ENCODE measurements around the gene RPL37.
"Not testable (repeated sequence)": the region's sequence is repeated elsewhere in the genome, so short reads cannot be mapped to it uniquely, and the experiment has no call there.

RPL37 gene

GRCh38 chr5:40833712-40834229, 1.3 kb downstream of the RPL37 start:
- no peak for DNase-seq (ENCODE audit: low spot score)

DNA sequence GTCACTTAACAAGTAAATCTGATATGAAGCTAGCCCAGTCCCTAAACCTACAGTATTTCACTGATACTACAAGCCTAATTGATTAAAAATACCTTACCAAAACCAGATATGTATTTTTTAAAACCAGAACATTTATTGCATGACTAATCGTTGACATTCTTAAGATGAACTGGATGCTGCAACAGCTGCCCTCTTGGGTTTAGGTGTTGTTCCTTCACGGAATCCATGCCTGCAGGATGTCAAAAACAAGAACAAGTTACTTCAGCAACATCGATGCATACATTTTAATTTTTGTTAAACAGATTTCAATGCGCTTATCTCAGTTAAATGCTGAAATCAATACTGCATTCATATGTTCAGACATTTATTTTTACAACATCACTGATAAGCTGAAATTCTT, 2.7 kb downstream of the RPL37 start:
- no peak for DNase-seq (ENCODE audit: low spot score)

DNA sequence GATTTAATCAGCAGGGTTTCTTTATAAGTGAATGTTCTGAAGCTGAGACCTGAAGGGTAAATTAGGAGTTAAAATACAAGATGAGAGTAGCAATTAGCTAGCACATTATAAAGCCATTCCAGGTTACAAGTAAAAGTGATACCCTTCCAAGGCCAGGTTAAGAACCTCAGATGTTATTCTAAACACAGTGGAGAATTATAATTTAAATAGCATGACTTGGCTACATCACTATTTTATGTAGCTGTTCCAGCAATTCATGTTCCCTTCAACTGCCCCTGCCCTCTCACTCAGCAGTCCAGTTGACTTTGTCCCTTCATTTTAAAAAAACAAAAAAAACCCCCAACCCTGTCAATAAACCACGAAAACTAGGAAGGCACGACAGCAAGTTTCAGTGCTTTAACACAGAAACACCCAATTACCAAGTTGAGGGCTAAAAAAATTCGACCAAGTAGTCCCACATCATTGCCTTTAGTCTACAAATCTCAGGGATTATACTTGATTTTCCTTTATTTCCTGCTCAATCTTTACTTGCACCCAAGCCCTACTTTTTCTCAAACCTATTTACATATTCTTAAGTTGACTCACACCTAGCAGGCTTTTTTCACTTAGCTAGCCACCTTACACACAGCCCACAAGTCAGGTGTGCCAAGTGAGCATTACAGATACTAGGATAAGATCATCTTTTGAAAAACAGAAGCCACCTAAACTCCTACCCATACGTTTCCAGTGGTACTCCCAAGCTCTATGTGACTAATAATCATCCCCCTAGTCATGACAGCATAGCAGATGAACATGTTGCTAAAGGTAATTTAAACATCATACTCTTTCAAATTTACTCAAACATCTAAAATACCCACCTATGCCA, 3.4 kb downstream of the RPL37 start:
- DNase-seq (ENCODE audit: low spot score) = no peak

GRCh38 chr5:40829748-40830533, 5.1 kb downstream of the RPL37 start:
- DNase-seq (ENCODE audit: low spot score) = no peak

DNA sequence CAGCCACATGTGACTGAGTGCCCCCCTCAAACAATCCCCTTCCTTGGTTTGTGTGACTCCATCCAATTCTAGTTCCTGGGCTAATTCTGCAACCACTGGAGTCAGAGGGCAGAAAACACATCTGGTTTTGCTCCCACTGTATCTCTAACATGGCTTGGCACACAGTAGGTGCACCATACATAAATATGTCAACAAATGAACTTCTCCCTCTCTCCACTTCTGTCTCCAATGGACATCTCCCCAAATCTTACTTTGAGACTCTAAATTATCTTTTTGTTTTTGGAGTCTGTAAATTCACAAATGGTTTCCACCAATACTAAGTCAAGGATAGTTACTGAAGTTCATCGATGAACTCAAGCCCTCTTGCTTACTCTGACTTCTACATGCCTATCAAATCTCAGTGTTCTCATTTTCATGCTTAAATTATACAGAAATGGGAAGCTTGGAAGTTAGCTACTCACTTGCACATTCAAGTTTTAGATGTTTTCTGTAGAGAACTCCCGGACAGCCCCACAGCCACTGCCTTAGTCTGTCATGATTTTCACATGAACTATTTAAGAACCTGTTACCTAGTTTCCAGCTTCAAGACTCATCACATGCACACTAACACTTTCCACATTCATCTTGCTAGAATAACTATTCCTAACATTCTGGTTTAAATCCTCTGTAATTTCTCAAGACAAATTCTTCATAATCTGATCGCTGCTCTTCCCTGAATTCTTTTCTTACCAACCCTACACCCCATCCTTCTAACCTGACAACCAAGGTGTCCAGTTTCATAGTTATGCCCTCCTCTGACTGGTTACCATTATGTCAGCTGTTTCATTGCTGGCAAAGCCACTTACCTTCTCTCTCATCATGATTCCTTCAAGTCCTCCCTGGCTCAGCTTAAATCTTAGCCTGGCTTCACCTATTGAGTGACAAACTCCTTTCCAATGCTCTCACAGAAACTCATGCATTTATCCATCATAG, 6.0 kb downstream of the RPL37 start:
- no peak for DNase-seq (ENCODE audit: low spot score)

DNA sequence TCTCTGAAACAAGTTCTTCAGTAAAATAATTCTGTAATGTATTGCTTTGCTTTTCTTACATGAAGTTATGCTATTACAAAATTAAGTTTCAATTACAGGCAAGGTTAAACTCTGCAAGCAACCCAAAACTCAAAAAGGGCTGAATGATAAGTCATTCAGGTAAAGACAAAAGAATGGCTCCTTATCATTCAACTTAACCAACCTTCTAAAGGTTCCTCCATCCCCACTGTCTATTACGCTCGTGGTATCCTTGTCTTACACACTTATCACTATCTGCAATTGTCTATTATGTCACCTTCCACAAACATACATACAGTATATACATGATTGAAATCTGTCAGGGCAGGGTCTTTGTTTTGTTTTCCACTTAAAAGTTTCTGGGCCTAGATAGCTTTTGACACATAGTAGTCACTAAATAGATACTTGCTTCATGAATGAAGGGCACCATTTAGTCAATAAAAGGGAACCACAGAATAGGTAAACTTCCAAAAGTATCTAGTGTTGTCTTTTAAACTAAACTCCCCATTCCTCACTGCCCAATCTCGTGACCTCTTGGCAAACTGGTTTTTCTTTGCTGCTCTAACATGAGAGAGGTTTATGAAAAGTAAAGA, 6.9 kb downstream of the RPL37 start:
- no peak for DNase-seq (ENCODE audit: low spot score)

- no peak for DNase-seq (ENCODE audit: low spot score)
Measured at GRCh38 chr5:40827188-40827977, 7.6 kb downstream of the RPL37 start.

GRCh38 chr5:40826489-40827187, 8.4 kb downstream of the RPL37 start:
- DNase-seq (ENCODE audit: low spot score) = no peak

GRCh38 chr5:40825461-40826043, 9.5 kb downstream of the RPL37 start:
- DNase-seq (ENCODE audit: low spot score) = not testable (repeated sequence)

GRCh38 chr5:40823459-40823858, 11.6 kb downstream of the RPL37 start:
- DNase-seq (ENCODE audit: low spot score) = no peak

DNA sequence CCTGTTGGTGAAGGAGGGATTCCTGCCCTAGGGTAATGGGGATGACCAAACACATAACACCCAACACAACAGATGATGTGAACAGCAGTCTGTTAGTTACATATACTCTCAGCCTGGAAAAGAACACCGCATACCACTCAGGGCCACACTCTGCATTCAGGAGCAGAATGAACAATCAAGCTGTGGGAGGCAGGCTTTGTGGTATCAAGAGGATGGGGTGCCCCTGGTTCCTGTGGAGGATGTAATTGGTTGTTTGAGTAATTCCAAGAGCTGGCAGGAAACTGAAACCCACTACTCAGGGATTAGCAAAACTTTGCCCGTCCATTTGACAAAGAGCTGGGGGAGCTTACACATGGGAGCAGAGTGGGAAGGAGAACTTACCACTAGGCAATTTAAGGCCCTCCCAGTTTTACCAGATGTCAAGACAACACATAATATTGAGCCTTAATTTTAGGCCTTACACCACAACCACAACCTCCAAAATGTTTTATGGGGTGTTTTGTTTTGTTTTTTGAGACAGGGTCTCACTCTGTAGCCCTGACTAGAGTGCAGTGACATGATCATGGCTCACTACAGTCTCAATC, 21.2 kb downstream of the RPL37 start:
- no peak for DNase-seq (ENCODE audit: low spot score)

- no peak for DNase-seq (ENCODE audit: low spot score)
Measured at GRCh38 chr5:40812125-40812524, 22.9 kb downstream of the RPL37 start.

GRCh38 chr5:40801771-40802562, 33.1 kb downstream of the RPL37 start:
- no peak for DNase-seq (ENCODE audit: low spot score)

DNA sequence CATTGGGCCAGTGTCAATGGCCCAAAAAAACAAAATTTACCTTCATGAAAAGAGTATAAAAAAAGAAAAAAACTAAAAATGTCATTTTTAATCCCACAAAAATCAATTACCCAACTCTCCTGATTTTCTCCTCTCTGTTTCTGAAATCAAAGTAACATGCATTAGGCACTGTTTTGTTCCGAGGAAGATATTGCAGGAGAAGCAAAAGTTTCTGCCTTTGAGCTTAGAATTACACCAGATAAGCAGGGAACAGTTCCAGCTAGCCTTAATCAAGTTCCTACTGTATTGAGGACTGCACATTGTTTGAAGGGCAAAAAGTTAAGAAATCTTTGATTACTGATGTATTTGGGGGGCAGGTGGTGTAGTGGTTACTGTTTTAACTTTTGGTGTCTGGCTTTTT, 35.8 kb downstream of the RPL37 start:
- DNase-seq (ENCODE audit: low spot score) = no peak

DNA sequence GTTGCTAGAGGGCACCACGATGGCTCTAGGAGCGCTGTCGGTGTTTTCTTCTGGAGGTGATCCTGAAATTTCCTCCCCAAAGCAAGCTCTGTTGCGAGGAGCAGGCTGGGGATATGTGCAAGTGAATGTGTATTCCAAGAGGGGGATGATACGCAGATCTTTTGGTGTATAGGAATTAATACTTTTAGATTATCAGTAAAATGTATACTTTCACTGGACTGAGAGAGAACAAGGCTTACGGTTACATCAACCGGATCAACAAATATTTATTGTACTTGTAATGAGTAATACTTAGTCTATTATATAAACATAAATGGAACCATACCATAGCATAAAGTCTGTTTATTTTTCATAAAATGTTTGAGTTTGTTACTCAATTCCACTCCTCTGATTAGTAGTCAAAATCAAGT, 36.2 kb downstream of the RPL37 start:
- DNase-seq (ENCODE audit: low spot score) = no peak

- peak; percentile 95 for DNase-seq (ENCODE audit: low spot score)
Measured at GRCh38 chr5:40798012-40798800, 36.8 kb downstream of the RPL37 start, which contains the start of gene PRKAA1. Gene PRKAA1, minus strand, starts transcription at chr5:40798374. Its CDS starts 185 bp downstream, at chr5:40798189.

DNA sequence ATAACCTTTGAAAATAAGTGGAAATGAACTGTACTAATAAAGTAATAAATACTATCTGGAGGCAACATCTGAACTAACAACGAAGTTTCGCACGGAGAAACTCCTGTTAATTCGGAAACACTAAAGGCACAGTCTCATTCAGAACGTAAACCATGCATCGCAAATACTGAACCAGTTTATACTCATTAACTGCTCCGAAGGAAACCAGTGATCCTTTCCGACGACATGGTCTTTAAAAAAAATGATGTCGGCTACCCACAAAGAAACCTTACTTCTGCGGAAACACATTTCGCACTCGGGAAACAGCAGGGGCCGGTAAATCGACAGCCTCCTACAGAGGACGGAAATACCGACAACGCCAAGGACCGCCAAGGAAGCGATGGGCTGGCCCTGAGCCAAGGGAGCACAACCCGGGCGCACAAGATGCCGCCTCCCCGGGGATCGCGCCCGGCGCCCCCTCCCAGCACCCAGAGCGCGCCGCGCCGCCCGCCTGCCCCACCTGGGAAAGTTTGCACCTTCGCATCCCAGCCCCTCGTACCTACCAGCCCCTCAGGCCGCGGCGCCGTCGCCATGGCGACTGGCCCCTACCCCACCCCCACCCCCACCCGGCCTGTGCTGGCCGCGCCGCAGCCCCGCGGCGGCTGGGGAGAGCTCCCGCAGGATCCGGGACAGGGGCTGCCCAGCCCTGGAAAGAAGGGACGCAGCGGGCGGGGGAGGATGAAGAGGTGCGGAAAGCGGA, 37.6 kb downstream of the RPL37 start:
- peak; percentile 59 for DNase-seq (ENCODE audit: low spot score)
